ENCODE measurements around the gene LAPTM5. TPM values are rescaled to one million over a fixed set of nuclear protein-coding genes. Genes with fewer than 3 reads are reported as not detected.

LAPTM5 gene
- total RNA-seq, 2 donors from 2014 or later: 44.7 to 68.1 TPM

DNA sequence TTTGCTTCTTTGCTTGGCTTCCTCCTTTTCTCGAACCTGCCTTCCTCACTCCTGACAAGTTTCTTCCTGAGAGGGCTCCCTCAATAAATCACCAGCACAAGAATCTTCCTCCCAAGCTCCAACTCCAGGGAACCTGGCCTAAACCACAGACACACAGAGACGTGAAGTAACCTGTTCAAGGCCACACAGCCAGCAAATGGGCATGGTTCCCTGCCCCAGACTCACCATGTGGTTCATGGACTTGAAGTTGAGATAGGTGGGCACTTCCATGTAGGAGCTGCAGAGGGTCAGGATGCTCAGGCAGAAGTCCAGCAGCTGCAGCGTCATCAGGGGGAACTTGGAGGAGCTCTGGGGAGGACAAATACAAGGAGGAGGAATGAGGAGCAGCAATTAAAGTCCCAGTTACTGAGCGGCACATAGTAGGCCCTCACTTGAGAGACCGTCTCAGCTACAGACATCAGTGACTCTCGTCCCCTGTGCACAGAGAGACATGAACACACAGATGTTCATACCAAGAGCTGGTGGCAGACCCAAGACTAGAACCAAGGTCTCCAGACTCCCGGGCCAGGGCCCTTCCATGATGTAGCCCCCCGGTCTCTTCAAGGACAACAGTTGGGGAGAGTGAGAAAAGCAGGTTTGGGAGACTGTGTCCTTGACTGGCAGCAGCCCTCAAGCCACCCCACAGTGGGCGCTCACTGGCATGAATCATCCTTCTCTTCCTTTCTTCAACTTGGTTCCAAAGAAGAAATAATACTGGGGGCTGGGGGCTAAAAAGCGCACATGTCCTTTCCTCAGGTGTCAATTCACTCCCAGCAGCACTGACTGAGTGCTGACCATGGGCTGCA lies 18.6 kb downstream of the LAPTM5 start:
- DNase-seq (no peak), ATAC-seq (no peak)
- intact Hi-C loops (cut with DNase I): no loop called here

DNA sequence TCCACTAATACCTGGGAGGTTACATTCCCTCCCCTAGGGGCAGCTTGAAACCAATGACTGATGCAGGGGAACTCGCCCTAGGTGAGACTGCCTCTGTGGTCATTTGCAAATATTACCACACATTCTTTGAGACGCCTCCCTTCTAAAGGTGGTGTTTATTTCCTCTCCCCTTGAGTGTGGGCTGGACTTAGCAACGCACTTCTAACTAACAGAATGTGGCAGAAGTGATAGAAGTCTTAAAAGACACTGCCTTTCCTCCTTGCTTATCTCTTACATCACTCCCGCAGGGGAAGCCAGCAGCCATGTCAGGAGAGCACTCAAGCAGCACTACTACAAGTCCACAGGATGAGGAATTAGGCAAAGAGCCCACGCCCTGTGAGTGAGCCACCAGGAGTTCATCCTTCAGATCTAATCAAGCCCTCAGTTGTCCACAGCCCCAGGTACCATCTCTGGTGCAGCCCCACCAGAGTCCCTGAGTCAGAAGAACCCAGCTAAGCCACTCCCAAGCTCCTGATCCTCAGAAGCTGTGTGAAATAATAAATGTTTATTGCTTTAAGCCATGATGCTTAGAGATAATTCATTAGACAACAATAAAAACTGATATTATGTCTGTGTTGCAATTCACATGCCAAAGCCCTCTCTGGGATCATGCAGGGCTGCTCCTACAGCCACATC lies 19.4 kb downstream of the LAPTM5 start:
- no peak for ATAC-seq
- no peak for DNase-seq
- intact Hi-C loops (cut with DNase I): no loop called here

DNA sequence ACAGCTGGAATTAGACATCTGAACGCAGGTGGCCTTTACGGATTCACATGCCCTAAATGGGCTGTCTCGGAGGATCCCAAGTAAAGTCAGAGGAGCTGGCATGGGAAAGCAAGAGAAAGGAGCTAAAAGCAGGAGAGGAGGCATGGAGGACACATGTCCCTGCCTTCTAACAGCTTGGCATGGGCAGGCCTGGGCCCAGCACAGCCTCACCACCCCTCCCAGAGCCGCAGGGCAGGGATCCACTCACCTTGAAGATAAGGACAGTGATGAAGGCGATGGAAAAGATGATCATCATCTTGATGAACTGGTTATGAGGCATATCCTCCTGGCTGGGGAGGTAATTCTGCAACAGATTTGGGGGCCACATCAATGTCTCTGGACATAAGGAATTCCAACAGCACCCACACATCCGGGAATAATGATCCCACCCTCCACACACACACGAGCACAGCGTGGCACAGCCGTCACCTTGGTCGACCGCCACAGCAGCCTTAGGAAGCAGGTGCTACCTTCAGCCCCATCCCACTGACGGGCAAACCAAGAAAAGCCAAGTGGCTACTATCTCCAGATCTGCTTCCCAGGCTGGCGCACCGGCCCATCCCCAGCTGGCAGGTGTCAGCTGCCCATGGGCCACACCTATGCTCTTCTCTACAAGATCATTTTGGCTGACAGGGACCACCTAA lies 20.1 kb downstream of the LAPTM5 start:
- DNase-seq: no peak

DNA sequence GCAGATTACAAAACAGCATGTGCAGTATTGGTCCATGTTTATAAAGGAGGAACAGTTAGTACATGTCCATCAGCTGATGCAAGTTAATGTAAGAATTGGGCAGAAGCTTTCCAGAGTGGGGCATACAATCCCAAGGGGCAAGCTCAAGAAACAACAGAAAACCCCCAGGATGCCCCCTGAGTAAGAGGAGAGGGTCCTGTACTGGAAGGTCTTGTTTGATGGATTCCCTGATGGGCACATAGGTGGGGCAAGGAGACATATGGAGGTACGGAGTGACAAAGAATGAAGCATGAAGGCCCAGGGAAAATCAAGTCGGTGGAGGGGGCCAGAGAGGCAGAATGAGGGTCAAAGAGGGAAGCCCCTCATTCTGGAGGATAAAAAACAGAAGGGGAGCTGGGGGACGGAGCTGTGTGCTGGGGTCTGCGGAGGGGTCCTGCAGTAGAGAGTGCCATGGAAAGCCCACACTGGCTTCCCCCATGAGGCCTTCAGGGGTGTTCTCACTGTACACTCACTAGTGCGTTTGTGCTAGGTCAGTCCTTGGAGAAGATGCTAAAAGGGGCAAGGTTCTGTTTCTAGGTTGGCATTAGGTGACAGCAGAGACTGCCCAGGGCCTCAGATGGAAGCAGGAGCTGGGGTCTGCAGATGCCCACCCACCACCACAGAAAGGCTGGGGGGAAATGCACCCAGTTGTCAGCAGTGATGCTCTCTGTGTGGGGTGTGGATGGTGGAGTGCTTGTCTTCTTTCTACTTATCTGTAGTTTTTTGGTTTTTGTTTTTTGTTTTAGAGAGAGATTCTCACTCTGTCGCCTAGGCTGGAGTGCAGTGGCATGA lies 21.7 kb downstream of the LAPTM5 start:
- ATAC-seq (no peak), DNase-seq (no peak)
- intact Hi-C loops (cut with DNase I): no loop called here

More for the DNA sequence above, 20.1 kb downstream of the LAPTM5 start:
- intact Hi-C loops (cut with DNase I): no loop called here
- ATAC-seq: no peak

DNA sequence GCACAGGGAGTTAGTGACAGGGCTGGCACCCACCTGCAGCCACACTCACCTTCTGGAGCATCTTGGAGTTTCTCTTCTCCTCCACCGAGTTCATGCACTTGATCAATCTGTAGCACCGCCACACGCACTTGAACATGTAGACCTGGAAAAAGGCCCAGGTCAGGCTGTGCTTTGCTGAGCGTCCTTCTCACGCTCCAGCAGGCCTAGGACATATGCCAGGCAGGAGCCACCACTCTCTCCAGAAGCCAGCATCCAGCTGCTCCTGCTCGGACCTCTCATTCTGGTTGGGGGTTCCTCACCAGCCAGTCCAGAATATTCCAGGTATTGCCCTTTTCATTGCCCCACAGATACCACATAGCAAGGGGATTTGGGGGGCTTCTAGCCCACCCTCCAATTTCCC lies 22.4 kb downstream of the LAPTM5 start:
- ATAC-seq: peak in 1 of 2 donors; percentile 11
- intact Hi-C loops (cut with DNase I): no loop called here
- DNase-seq: no peak

DNA sequence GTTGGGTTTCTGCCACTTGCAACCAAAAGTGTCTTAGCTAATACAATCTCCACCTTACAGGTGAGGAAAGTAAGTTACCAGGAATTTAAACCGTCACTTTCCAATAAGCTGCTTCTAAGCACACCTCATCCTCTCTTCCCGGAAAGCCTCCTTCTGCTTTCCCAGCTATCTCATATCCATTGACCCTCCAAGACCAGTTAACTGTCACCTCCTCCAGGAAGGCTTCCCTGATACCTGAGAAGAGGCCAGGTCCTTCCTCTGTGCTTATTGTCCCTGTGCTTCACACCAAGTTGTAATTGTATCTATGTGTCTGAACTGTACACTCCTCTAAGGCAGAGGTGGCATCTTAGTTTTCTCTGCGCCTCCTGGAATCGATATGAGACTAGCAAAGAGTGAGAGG lies 23.0 kb downstream of the LAPTM5 start:
- ATAC-seq (no peak), DNase-seq (no peak)
- intact Hi-C loops (cut with DNase I): no loop called here

DNA sequence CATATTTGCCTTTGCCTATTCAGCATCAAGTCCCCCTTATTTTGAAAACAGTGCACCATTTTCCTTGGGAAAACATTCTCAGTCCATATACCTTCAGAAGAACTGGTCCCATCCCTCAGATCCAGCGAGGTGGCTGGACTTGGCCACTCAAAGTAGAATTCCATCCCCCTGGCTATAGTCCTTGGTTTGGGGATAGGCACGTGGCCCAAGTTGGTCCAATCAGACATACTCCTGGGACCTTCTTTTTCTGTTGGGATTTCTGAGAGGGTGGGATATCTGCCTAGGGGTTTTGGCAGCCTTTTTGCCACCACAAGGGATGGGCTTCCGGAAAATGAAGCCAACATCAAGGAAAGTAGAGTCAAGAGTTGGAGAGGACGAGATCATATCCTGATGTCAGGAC lies 23.5 kb downstream of the LAPTM5 start:
- ATAC-seq (no peak), DNase-seq (no peak)
- intact Hi-C loops (cut with DNase I): no loop called here

DNA sequence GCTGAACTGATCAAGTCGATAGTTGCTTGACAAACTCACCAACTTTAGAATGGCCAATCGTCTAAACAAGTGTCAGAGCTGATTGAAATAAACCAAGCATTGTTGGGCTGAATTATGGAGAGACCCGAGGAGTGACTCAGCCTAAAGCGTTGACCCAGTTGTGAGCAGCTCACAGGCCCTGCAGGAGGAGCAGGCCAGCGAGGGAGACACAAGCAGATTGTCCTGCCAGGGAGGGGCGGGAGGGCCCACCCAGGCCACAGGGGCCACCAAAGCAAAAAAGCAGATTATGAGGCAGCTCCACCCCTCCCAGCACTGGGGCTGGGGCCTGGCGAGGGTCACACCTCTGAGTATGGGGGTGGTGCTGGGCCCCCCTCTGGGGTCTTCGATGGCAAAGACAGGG lies 24.1 kb downstream of the LAPTM5 start:
- intact Hi-C loops (cut with DNase I): no loop called here
- ATAC-seq (no peak), DNase-seq (no peak)

DNA sequence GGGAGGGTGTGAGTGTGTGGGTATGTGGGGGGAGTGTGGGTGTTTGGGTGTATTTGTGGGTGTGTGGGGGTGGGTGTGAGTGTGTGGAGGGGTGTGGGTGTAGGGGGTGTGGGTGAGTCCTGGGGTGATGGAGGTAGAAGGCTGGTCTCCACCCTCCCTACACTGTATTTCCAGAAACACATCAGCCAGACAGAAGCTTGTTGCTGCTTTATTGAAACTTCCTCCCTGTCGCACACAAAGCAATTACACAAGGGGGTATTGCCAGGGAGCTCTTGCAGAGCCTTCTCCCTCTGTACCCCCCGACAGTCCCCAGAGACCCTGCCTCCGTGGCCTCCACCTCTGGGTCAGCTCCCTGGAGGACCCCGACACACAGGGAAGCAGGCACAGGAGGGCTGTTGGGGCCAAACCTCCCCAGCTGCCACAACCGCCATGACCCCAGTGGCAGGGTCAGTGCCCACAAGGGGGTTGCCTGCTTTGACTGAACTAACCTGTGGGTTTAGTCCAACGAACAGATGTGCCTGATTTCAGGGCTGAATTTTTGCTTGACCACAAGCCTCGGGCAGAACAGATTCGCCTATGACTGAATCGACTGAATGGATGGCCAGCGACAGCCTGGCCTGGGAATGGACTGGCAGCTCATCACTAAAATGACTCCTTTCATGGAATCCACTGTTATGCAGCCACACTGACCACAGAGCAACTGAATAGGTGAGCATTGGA lies 25.1 kb downstream of the LAPTM5 start:
- intact Hi-C loops (cut with DNase I): no loop called here

DNA sequence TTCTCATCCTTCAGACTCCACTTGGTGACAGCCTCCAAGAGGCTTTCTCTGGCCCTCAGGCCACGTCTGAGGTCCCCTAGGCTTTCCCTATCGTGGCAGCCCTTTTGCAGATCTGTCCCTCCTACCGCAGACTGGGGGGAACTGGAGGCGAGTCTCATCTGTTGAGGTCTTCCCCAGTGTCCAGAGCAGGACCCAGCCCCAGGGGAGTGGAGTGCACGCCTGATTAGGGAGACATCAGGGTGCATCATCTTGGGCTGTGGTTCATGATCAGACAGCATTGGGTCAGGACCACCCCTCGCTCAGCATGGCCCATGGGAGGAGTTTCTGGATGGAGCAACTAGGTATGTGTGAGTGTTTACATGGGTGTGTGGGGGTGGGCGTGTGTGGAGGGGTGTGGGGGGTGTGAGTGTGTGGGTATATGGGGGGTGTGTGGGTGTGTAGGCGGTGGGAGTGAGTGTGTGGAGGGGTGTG lies 25.7 kb downstream of the LAPTM5 start:
- intact Hi-C loops (cut with DNase I): no loop called here
- DNase-seq: no peak
- ATAC-seq: no peak

More for the DNA sequence above, 25.1 kb downstream of the LAPTM5 start:
- ATAC-seq: no peak
- DNase-seq: no peak

DNA sequence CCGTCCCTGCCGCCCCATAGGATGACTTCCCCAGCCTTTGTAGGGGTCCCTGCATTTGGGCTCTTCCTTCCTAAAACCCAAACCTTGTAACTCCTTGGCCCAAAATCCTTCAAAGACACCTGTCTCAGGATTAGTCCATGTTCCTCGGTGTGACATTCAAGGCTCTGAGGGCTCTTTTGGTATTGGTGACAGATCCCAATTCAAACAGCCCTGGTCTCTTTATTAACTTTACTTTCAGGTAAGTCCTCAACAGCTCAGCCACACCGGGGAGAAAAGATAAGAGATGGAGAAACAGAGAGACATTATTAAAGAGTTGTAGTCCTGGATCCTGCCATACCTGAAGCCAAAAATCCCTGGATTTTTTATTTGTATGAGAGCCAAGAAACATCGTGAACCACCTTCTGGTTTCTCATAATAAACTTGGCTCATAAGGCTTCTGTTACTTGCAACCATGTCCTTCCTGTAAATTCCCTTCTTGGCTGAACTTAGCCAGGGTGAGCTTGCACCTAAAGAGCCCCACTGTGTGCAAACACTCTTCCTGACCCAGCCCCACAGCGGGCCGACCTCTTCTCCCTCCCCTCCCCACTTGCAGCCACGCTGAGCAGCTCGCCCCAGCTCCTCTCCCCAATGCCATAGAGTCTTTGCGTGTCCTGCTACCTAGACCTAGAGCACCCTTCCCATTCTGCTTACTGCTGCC lies 26.3 kb downstream of the LAPTM5 start:
- intact Hi-C loops (cut with DNase I): no loop called here
- ATAC-seq (no peak), DNase-seq (no peak)

DNA sequence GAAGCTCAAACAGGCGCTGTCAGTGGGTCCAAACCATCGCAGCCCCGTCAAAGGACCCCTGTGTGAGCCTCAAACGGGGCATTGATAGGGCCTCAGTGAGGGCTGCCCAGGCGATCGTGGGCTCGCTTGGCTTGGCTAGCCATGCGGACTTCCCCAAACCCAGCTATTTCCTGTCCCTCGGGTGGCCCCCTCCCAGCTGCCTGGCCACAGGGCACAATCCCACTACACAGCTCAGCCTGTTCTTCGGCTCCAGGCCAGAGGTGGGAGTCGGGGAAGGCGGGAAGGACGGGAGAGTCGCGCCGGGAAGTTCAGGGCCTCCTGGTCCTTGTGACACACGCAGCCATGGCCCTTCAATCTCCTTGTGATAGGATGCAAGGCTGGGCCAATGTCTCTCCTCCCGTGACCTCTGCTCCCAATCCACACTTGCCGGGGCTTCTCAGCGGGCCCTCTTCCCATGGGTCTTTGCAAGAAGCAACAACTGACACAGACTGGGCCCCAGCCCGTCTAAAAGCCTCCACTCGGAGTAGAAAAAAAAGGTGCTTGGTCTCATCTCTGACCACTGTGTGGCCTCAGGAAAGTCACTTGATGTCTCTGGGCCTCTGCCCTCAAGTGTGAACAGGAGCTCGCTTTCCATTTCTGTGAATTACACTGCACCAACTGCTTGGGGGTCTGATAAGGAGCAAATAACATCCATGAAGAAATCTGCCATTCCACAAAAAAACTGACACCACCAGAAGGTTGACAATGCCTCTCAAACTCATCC lies 27.0 kb downstream of the LAPTM5 start:
- ATAC-seq: no peak

DNA sequence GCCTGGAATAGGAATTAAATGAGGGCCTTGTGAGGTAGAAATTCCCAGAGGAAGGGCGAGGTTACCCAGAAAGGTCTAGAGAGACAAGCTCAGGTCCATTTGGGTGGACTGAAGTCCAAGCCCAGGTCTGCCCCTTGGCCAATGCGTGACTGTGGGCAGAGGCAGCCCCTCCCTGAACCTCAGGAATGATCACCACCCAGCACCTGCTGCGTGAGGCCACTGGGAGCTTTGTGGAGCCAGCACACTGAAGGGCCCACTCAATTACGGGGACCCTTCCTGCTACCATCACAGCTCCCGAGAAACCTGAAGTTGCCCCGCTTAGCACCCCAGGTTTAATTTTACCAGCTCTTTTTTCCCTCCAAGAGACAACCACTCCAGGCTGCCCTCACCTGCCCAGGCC lies 27.7 kb downstream of the LAPTM5 start:
- DNase-seq (no peak), ATAC-seq (no peak)
- intact Hi-C loops (cut with DNase I): no loop called here

More for the DNA sequence above, 27.0 kb downstream of the LAPTM5 start:
- DNase-seq: no peak
- intact Hi-C loops (cut with DNase I): no loop called here

DNA sequence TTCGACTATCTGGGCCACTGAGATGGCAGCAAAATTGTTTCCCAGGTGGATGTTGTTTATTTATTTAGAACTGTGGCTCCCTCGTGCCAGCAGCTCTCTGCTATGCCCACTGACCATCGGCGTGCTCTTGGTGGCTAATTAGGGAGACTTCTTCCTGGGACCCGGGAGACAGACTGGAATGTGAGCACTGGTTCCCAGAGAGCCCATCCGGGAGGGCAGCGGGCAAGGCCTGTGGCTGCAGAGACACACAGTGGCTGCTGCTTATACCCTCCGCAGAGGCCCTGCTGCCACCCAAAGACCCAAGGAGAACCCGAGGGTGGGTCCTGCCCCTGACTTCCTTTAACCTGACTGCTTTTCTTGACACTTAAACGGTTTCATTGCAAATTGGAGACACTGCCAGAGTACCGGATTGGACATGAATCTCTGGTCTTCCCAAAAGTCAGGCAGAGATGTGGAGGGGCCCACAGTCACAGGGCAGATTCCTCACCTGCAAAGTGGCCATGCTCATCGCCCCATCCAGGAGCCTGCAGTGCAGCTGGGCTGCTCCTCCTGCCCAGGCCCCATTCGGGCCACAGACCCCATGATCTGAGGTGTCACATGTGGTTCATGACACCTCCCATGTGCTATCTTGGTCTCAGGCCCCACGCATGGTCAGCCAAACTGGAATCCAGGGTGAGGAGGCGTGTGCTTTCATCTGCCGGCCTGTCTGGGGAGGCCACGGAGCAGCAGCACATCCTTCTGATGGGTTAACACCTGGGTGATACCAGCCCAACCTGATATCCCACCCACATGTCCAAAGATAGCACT lies 28.5 kb downstream of the LAPTM5 start:
- ATAC-seq (no peak), DNase-seq (no peak)
- intact Hi-C loops (cut with DNase I): no loop called here

DNA sequence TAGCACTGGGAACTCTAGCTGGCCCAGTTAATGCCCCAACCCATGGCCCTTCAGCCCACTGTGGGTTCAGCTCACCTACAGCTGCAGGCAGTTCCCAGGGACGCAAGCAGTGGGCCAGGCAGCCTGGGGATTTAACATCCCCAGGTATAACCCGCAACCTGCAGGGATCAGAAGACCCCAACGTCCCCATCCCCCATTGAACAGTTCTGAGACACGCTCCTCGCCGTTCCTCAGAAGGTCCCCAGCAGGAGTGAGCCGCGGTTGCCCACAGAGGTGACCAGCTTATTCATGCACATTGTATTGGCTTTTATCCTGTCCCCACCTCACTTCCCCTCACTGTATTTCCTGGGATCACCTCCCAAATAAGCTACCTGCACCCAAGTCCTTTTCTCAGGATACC lies 29.2 kb downstream of the LAPTM5 start:
- ATAC-seq: no peak
- intact Hi-C loops (cut with DNase I): no loop called here
- no peak for DNase-seq

DNA sequence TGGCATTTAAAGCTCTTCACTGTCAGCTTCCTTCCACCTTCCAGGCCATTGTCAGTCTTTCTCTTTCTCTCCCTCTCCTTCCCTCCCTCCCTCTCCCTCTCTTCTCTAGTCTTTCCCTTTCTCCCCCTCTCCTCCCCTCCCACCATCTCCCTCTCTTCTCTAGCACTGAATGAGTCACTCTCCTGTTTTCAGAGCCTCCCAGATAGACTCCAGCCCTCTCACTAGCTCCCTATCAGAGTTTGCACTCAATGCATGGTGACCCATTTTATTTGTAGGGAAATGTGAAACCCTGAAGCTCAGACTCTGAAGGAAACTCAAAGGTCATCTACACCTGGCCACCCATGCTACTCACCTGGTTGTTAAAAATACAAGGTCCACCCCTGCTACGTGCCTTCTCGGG lies 29.8 kb downstream of the LAPTM5 start:
- DNase-seq (no peak), ATAC-seq (peak in 1 of 2 donors; percentile 65)
- intact Hi-C loops (cut with DNase I): no loop called here

All from left cardiac atrium (tissue), 4 donors.